Activated CD4-positive, alpha-beta T cell treated with anti-CD3 and anti-CD28 coated beads for 36 hours (primary cell): ENCODE data around the gene KRT79. TPM values are rescaled to one million over a fixed set of nuclear protein-coding genes. Genes with fewer than 3 reads are reported as not detected.

Source experiments
- ATAC-seq: fragments of 200-7000 bp; cut with Tn5 transposase; one replicate; pipeline ENCODE4 v1.10.0; 2021; ENCODE audit warnings: mild to moderate bottlenecking, moderate library complexity
- CTCF ChIA-PET: fragments of 350-600 bp; sonication (Branson Sonifier 250); formaldehyde crosslinking; loops from one replicate; lab custom pipeline; 2021; ENCODE audit warnings: antibody characterized with exemption; lab: Charles Lee
- POLR2A ChIA-PET: fragments of 350-600 bp; sonication (Branson Sonifier 250); formaldehyde crosslinking; loops from one replicate; lab custom pipeline; 2021; ENCODE audit warnings: antibody characterized with exemption, inconsistent platforms; lab: Charles Lee
- DNase-seq: peaks from one replicate; pipeline ENCODE4 v3.0.0-alpha.2; 2020
- H3K27ac Mint-ChIP-seq: one replicate; pipeline ENCODE4 v1.8.0; 2021; ENCODE audit warnings: mixed read lengths
- H3K27me3 Mint-ChIP-seq: one replicate; pipeline ENCODE4 v1.8.0; 2021; ENCODE audit warnings: mixed read lengths
- H3K36me3 Mint-ChIP-seq: one replicate; pipeline ENCODE4 v1.8.0; 2021; ENCODE audit warnings: low read depth, mixed read lengths
- H3K4me1 Mint-ChIP-seq: one replicate; pipeline ENCODE4 v1.8.0; 2021; ENCODE audit warnings: mixed read lengths
- H3K4me3 Mint-ChIP-seq: one replicate; pipeline ENCODE4 v1.8.0; 2021; ENCODE audit warnings: mild to moderate bottlenecking, moderate library complexity, mixed read lengths
- H3K9me3 Mint-ChIP-seq: one replicate; pipeline ENCODE4 v1.8.0; 2021; ENCODE audit warnings: low read depth, mixed read lengths
- intact Hi-C, 2 experiments: fragments of 100-400 bp; cut with DNase I in 1 of 2; cut with micrococcal nuclease in 1 of 2; formaldehyde crosslinking; loops; one replicate each; pipeline versions ENCODE4 v1.14.2 to v1.15.1; 2022 to 2024; cut with DNase I, micrococcal nuclease
- total RNA-seq, 2 experiments: library from RNA; stranded (reverse); gene quantifications; one replicate each; pipeline ENCODE4 v1.2.3, GENCODE V29; 2021

Gene KRT79
- total RNA-seq, 2 experiments from 2014 or later, result 0.09 to 0.16 TPM

DNA sequence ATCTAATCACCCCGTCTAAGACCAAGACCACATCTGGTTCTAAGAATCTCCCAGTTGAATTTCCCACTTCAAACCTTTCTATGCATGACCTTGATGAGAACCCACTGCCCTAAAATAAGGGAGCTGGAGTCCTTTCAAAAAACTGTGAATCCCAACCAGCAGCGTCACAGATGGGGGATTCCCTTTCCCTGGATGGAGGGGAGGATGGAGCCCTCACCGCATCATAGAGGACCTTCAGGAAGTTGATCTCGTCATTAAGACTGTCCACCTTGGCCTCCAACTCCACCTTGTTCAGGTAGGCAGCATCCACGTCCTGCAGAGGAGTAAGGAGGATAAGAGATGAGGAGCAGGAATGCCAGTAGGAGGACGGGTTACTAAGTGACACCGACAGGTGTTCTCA, 24.9 kb downstream of the KRT79 start:
- no peaks in the 10 kb centered on the region for H3K4me1 Mint-ChIP-seq
- DNase-seq, result no peak
- no peaks in the 10 kb centered on the region for H3K36me3 Mint-ChIP-seq
- no peak overlapping the region for H3K4me3 Mint-ChIP-seq
- H3K27ac Mint-ChIP-seq, result no peak overlapping the region
- ChIA-PET POLR2A (no interaction called here), CTCF (no interaction called here)
- no peaks in the 10 kb centered on the region for H3K9me3 Mint-ChIP-seq
- intact Hi-C loops, result no loop called here
- no peak for ATAC-seq
- no peaks in the 10 kb centered on the region for H3K27me3 Mint-ChIP-seq

GRCh38 chr12:52808573-52809160, 25.4 kb downstream of the KRT79 start:
- ChIA-PET POLR2A (no interaction called here), CTCF (interaction anchor here (0.8 kb wide), 1 partner anchor 62 kb away, joined by 5 read pairs; no protein-coding TSS in a partner anchor)
- no peak for ATAC-seq
- Mint-ChIP-seq H3K9me3 (no peaks in the 10 kb centered on the region), H3K27me3 (no peaks in the 10 kb centered on the region), H3K4me1 (no peaks in the 10 kb centered on the region), H3K4me3 (no peak overlapping the region), H3K27ac (no peak overlapping the region), H3K36me3 (no peaks in the 10 kb centered on the region)
- no peak for DNase-seq
- intact Hi-C loops, result no loop called here

- Mint-ChIP-seq H3K4me1 (no peaks in the 10 kb centered on the region), H3K4me3 (no peak overlapping the region), H3K27me3 (no peaks in the 10 kb centered on the region), H3K36me3 (no peaks in the 10 kb centered on the region), H3K27ac (no peak overlapping the region), H3K9me3 (no peaks in the 10 kb centered on the region)
- ChIA-PET CTCF (interaction anchor here (0.7 to 1.0 kb wide), 3 partner anchors 63 to 173 kb away, joined by 3 to 5 read pairs (median 5); no protein-coding TSS in a partner anchor), POLR2A (interaction anchor here (0.7 kb wide), 1 partner anchor 29 kb away, joined by 4 read pairs; no protein-coding TSS in a partner anchor)
- DNase-seq, result no peak
- ATAC-seq, result no peak
- intact Hi-C loops, result no loop called here
These were observed 26.3 kb downstream of the KRT79 start for GRCh38 chr12:52807544-52808470.

DNA sequence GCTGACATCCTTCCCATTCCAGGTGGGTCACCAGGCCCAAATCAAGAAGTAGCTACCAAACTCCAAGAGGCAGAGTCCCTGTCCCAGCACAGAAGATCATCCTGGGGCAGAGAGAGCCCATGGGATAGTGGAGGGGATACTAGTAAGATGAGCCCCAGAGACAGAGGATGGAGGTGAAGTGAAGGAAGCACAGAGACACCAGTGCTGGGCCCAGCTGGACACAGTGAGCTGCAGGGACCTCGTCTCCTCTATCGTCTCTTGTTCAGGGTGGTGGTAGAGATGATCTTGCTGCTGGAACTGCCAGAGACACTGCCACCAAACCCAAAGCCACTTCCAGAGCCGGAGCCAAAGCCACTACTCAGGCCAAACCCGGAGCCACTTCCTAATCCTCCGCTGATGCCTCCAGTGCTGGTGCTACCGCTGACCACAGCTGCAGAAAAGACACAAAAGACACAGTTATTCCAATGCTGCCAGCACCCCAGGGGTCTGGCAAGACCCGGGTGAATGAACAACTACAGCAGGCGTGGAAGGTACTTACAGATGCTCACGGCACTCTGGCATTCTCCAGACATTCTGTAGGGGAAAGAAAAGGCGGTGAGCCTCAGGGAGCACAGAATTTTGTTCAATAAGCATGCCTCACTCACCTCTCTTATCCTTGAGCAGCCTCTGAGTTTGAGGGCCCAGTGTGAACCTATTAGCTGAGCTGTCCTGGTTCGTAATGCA, 27.1 kb downstream of the KRT79 start:
- no peaks in the 10 kb centered on the region for H3K9me3 Mint-ChIP-seq
- intact Hi-C loops, result no loop called here
- POLR2A ChIA-PET, result interaction anchor here (0.7 kb wide), 1 partner anchor 29 kb away, joined by 4 read pairs; no protein-coding TSS in a partner anchor

GRCh38 chr12:52806169-52806811, 27.8 kb downstream of the KRT79 start:
- Mint-ChIP-seq H3K36me3 (no peaks in the 10 kb centered on the region), H3K27me3 (no peaks in the 10 kb centered on the region), H3K4me1 (no peaks in the 10 kb centered on the region), H3K9me3 (no peaks in the 10 kb centered on the region), H3K27ac (no peak overlapping the region), H3K4me3 (no peak overlapping the region)
- ChIA-PET CTCF (no interaction called here), POLR2A (no interaction called here)
- no peak for DNase-seq
- ATAC-seq, result no peak
- intact Hi-C loops, result no loop called here

More for the DNA sequence above, 27.1 kb downstream of the KRT79 start:
- no peak for DNase-seq
- H3K27me3 Mint-ChIP-seq, result no peaks in the 10 kb centered on the region
- no peak for ATAC-seq
- H3K4me3 Mint-ChIP-seq, result no peak overlapping the region
- H3K36me3 Mint-ChIP-seq, result no peaks in the 10 kb centered on the region
- CTCF ChIA-PET, result interaction anchor here (0.7 to 1.0 kb wide), 2 partner anchors 73 to 174 kb away, joined by 3 to 5 read pairs; no protein-coding TSS in a partner anchor
- H3K27ac Mint-ChIP-seq, result no peak overlapping the region
- H3K4me1 Mint-ChIP-seq, result no peaks in the 10 kb centered on the region

GRCh38 chr12:52805739-52806138, 28.4 kb downstream of the KRT79 start:
- CTCF ChIA-PET, result no interaction called here
- POLR2A ChIA-PET, result no interaction called here
- Mint-ChIP-seq H3K36me3 (no peaks in the 10 kb centered on the region), H3K27me3 (no peaks in the 10 kb centered on the region), H3K4me3 (no peak overlapping the region), H3K4me1 (no peaks in the 10 kb centered on the region), H3K27ac (no peak overlapping the region), H3K9me3 (no peaks in the 10 kb centered on the region)
- no peak for DNase-seq
- intact Hi-C loops, result no loop called here
- no peak for ATAC-seq

GRCh38 chr12:52805000-52805399, 29.1 kb downstream of the KRT79 start:
- no peak overlapping the region for H3K4me3 Mint-ChIP-seq
- intact Hi-C loops, result no loop called here
- no peaks in the 10 kb centered on the region for H3K36me3 Mint-ChIP-seq
- H3K4me1 Mint-ChIP-seq, result no peaks in the 10 kb centered on the region
- no peak for DNase-seq
- POLR2A ChIA-PET, result no interaction called here
- no peak overlapping the region for H3K27ac Mint-ChIP-seq
- ATAC-seq, result no peak
- H3K27me3 Mint-ChIP-seq, result no peaks in the 10 kb centered on the region
- CTCF ChIA-PET, result interaction anchor here (0.9 kb wide), 1 partner anchor 75 kb away, joined by 3 read pairs; no protein-coding TSS in a partner anchor
- no peaks in the 10 kb centered on the region for H3K9me3 Mint-ChIP-seq

DNA sequence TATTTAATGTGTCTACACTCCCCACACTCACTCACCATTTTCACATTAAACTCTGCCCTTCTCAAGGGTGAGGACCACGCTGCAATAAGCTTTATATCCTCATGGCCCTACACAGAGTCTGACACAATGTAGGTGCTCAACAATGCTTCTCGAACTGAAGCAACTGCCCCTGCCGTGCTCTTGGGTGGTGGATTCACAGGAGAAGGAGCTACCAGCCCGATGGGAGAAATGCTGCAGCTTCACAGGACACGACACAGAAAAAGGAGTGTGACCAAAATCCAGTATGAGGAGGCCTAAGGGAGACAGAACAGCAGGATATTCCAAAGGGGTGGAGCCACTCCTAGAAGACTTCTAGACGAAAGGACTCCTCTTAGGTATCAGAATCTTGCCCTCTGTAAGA, 31.7 kb downstream of the KRT79 start:
- no peaks in the 10 kb centered on the region for H3K9me3 Mint-ChIP-seq
- intact Hi-C loops, result no loop called here
- H3K4me3 Mint-ChIP-seq, result no peak overlapping the region
- POLR2A ChIA-PET, result interaction anchor here (0.6 kb wide), 1 partner anchor 128 kb away, joined by 3 read pairs; no protein-coding TSS in a partner anchor
- no peaks in the 10 kb centered on the region for H3K27me3 Mint-ChIP-seq
- ATAC-seq (no peak), DNase-seq (no peak)
- no peak overlapping the region for H3K27ac Mint-ChIP-seq
- CTCF ChIA-PET, result interaction anchor here (0.6 kb wide), 1 partner anchor 18 kb away, joined by 3 read pairs; no protein-coding TSS in a partner anchor
- H3K4me1 Mint-ChIP-seq, result no peaks in the 10 kb centered on the region
- H3K36me3 Mint-ChIP-seq, result no peaks in the 10 kb centered on the region

DNA sequence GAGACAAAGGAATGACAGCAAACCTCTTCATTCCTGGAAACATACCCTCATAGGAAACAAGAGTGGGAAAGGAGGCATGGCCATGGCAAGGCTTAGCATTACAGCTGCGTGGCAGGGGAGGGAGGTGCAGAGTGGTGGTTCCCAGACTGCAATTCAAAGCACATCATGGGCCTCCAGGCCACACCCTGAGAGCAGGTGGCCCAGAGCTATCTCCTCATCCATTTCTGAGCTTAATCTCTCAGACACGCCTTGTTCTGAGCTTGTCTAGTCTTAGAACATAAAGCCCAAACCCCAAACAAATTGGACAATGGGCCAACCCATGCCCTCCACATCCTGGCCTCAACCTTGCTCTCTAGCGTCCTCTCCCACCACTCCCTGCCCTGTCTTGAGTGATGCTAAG, 32.3 kb downstream of the KRT79 start:
- DNase-seq (no peak), ATAC-seq (no peak)
- ChIA-PET CTCF (interaction anchor here (0.6 to 0.7 kb wide), 2 partner anchors 423 to 1128 kb away, joined by 3 read pairs; no protein-coding TSS in a partner anchor), POLR2A (no interaction called here)
- Mint-ChIP-seq H3K9me3 (no peaks in the 10 kb centered on the region), H3K4me3 (no peak overlapping the region), H3K27ac (no peak overlapping the region), H3K4me1 (no peaks in the 10 kb centered on the region), H3K27me3 (no peaks in the 10 kb centered on the region), H3K36me3 (no peaks in the 10 kb centered on the region)
- intact Hi-C loops, result no loop called here

DNA sequence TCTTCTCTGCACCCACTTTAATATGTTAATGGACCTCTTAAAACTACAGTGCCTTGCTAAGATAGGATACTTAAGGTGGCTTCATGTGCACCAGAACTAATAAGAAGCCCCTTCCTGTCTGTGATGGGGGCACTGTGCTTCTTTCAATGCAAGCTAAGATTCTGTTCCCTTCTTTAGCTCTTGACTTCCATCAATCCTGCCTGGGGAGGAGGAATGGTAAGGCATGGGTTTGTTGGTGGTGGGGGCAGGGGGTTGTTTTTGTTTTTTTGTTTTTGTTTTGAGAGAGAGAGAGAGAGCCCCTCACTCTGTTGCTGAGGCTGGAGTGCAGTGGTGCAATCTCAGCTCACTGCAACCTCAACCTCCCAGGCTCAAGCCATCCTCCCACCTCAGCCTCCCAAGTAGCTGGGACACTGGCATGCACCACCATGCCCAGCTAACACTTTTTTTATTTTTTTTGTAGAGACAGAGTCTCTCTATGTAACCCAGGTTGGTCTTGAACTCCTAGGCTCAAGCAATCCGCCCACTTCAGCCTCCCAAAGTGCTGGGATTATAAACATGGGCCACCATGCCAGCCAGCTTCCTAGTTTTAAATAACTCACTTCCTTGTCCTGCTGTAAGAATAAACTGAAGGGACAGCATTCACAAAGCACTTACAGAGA, 33.7 kb downstream of the KRT79 start:
- DNase-seq, result no peak
- no peak for ATAC-seq
- no peaks in the 10 kb centered on the region for H3K36me3 Mint-ChIP-seq
- no peak overlapping the region for H3K4me3 Mint-ChIP-seq
- H3K4me1 Mint-ChIP-seq, result no peaks in the 10 kb centered on the region
- no peaks in the 10 kb centered on the region for H3K9me3 Mint-ChIP-seq
- CTCF ChIA-PET, result no interaction called here
- no peak overlapping the region for H3K27ac Mint-ChIP-seq
- POLR2A ChIA-PET, result no interaction called here
- H3K27me3 Mint-ChIP-seq, result no peaks in the 10 kb centered on the region
- intact Hi-C loops, result no loop called here
